NOMO-1 treated with dmso at 0.1 percent for 144 hours (cell line): Measurements from ENCODE around the gene CCDC57.

Experiments used
- DNase-seq: peaks from one replicate; lab custom pipeline; 2025; ENCODE audit not compliant: unreplicated experiment; lab: John Stamatoyannopoulos, UW

Gene CCDC57

GRCh38 chr17:82064433-82065192 lies 148.0 kb downstream of the CCDC57 start:
- no peak for DNase-seq

GRCh38 chr17:82063424-82064415 lies 148.9 kb downstream of the CCDC57 start:
- no peak for DNase-seq

- DNase-seq: no peak
Observed at GRCh38 chr17:82062984-82063368, 149.7 kb downstream of the CCDC57 start.

GRCh38 chr17:82062076-82062983 lies 150.3 kb downstream of the CCDC57 start:
- DNase-seq: no peak

DNA sequence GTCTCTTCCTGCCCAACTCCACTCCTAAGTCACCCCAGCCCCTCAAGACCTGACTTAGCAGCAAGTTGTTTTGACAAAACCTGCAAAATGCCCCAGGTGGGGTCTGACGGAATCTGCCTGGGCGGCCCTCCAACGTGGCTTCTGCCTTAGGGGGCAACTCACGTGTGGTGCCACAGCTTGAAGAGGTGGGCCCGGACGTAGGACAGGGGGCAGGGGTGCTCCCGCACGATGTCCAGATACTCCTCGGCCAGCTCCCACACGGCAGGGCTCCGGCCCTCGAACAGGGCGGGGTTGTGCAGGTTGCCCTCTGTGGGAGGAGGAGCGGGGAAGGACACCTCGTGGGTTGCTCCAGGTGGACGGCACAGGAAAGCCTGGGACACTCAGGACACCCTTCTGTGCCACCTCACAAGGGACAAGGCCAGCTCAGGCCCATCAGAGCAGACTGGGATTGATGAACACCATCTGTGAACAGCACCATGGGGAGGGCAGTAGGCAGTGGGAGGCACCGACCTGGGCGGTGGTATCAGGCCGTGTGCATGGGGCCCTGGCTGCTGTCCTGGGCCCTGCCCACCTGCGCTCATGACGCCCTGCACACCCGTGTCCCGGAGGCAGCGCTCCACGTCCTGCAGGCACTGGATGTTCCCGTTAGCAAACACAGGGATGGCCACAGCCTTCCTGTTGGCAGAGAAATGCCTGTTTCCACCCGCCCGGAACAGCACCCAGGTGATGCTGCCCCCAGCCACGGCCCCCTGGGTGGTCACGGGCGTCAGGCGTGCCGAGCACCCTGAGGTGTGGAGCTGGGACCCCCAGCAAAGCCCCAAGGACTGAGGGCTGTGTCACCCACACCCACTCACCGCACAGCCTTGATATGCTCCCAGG lies 151.4 kb downstream of the CCDC57 start:
- DNase-seq: no peak

GRCh38 chr17:82060614-82061013 lies 152.0 kb downstream of the CCDC57 start:
- DNase-seq: no peak

- no peak for DNase-seq
Observed at GRCh38 chr17:82060001-82060380, 152.7 kb downstream of the CCDC57 start.

- DNase-seq: no peak
Observed at GRCh38 chr17:82059272-82060000, 153.2 kb downstream of the CCDC57 start.

GRCh38 chr17:82058855-82059249 lies 153.8 kb downstream of the CCDC57 start:
- no peak for DNase-seq

DNA sequence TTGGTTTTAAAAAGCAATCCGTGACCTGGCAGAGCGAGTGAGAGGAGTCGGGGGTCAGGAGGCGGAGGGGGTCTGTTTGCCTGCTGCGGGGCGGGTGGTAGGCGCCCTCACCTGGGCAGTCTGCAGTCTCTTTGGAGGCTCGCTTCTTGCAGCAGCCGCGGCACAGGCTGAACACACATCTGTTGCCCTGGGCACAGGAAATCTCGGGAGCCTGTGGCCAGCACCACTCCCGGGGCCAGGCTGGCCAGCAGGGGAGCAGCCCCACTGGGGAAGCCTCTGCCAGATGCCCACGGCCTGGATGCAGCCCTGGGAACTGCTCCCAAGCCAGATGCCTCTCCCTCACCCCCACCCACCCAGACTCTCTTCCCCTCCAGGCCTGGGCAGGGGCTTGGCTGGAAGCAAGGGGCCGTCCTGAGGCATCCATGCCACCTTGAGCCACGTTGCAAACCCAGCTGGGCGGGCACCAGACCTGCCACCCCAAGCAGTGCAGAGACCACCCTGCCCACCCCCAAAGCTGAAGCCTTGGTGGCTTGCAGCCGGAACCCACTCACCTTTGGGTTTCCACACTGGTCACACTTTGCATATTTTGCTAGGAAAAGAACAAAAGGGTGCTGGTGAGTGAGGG lies 154.3 kb downstream of the CCDC57 start:
- DNase-seq: no peak

- DNase-seq: no peak
Observed at GRCh38 chr17:82056729-82057621, 155.7 kb downstream of the CCDC57 start.

- no peak for DNase-seq
Observed at GRCh38 chr17:82055965-82056728, 156.5 kb downstream of the CCDC57 start.

GRCh38 chr17:82055023-82055964 lies 157.3 kb downstream of the CCDC57 start:
- no peak for DNase-seq

- no peak for DNase-seq
Observed at GRCh38 chr17:82054351-82055022, 158.2 kb downstream of the CCDC57 start.

DNA sequence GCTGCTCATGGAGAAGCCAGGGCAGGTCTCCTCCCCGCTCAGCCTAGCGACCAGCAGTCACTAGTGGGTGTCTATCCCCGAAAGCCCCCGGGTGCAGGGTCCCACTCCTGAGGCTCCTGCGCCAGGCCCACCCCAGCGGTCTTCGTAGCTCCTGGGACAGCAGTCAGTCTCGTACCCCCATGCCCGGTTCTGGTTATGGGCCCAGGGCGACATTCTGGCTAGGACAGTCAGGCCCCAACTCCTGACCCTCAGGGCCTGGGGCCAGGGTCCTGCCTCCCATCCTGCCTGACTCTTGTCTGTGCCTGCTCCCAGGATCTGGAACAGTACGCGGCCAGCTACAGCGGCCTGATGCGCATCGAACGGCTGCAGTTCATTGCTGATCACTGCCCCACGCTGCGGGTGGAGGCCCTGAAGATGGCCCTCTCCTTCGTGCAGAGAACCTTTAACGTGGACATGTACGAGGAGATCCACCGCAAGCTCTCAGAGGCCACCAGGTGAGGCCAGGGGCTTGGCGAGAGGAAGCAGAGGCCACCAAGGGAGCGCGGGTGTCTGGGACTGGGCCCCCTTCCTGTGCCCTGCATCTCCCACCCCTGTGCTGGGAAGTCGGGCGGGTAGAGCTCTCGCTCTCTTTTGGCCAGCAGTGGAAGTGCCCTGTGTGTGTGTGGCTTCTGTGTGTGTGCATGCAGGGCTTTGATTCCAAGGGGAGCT lies 158.9 kb downstream of the CCDC57 start:
- DNase-seq: no peak
